ENCODE data around the gene CKS1B.

DNA sequence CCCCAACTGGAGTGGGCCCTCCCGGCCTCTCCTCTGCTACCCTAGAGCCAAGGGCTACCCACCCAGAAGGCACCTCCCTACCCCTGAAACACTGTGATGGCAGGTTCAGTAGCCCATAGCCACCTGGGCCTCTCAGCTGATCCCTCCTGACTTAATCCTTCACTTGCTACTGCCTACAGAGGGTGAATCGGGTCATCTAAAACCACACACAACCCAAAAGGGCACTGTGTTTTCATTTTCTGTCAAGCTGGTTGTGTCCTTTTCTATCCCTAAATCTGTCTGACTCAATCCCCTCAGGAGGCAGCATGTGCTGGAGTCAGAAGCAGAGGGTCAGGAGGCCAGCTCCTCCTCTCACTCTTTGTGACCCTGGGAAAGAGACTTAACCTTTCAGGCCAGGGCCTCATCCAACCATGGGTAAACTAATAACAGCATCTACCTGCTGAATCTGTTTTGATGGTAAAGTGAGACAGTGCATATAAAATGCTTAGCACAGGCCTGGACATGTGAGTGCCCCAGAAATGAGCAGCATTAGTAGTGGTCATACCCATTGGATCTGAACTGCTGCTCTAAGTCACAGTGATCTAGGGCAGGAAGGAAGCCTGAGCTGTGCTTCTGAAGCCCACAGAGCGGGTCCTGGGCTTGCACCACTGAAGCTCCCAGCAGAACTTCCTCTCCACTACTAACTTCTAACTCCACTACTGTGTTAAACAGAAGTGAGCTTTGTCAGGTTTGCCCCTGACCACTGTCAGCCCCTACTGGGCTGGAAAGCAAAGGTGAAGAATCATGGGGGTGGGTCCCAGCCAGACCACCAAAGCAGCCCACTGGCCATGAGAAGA lies 48.9 kb upstream of the CKS1B start:
- TF ChIP-seq CTCF (IDR thresholded peaks at IDR 0.05 in 2 of 3, conservative IDR thresholded peaks at IDR 0.05 in 1 of 3; ENCODE audit: insufficient read depth in 2 of 3, low read depth in 1 of 3, low read length in 3 of 3) = no peak
- TF ChIP-seq ETS1 (conservative IDR thresholded peaks at IDR 0.05; ENCODE audit: control insufficient read depth, low read depth, low read length) = no peak
- TF ChIP-seq ZNF316 (IDR thresholded peaks at IDR 0.05) = no peak
- TF ChIP-seq SUPT5H (IDR thresholded peaks at IDR 0.05) = no peak
- no peak for TF ChIP-seq RBM25 (IDR thresholded peaks at IDR 0.05; ENCODE audit: low read depth, low read length, severe bottlenecking)
- TF ChIP-seq CBFB (CRISPR knock-in tag; IDR thresholded peaks at IDR 0.05) = no peak
- TF ChIP-seq, protein P1, sequence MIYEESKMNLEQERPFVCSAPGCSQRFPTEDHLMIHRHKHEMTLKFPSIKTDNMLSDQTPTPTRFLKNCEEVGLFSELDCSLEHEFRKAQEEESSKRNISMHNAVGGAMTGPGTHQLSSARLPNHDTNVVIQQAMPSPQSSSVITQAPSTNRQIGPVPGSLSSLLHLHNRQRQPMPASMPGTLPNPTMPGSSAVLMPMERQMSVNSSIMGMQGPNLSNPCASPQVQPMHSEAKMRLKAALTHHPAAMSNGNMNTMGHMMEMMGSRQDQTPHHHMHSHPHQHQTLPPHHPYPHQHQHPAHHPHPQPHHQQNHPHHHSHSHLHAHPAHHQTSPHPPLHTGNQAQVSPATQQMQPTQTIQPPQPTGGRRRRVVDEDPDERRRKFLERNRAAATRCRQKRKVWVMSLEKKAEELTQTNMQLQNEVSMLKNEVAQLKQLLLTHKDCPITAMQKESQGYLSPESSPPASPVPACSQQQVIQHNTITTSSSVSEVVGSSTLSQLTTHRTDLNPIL (CRISPR knock-in tag; IDR thresholded peaks at IDR 0.05) = no peak
- TF ChIP-seq POLR3G (IDR thresholded peaks at IDR 0.05; ENCODE audit: extremely low read depth, insufficient read length, insufficient replicate concordance) = no peak
